ENCODE data around the gene SLC30A1.
A peak's percentile ranks its signal among the peaks of the same experiment; 100 is the strongest.
"Not testable (repeated sequence)": the region's sequence is repeated elsewhere in the genome, so short reads cannot be mapped to it uniquely, and the experiment has no call there.

The SLC30A1 gene

DNA sequence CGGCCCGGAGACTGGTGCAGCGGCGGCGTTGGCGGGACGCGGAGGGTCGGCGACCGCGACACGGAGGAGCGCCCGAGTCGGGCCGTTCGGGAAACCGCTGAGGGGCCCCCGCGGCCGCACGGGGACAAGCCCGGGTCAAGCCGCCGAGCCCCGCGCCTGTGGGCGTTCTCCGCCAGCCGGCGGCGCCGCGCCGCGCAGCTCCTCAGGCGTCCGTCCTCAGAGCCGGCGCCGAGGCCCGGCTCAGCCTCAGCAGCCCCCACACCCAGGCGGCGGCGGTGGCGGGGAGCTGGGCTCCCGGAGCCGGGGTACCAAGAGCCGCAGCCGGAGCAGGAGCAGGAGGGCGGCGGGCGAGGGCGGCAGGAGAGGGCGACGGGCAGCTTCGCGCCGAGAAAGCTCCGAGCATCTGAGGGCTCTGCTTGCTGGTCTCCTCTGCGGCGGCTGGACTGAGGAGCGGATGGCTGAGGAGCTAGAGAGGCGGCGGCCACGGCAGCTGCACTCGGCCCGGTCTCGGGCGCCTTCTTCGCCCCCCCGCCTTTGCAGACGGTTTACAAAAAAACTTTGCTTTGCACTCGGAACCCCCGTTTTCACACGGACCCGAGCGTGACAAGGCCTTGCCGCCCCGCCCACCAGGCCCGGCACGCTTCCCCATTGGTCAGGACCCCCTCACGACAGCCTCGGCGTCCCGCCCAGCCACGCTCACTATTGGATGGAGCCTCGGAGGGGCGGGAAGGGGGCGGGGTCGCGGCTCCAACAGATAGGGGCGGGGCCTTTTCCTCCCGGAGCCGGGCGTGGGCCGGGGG lies at the start of gene SLC30A1:
TSS of gene SLC30A1 (minus strand) at position 522 of the 800 bp plus-strand sequence. CDS start 549 bp downstream, outside the sequence.
- DNase-seq (ENCODE audit: low spot score), result peak; percentile 98

DNA sequence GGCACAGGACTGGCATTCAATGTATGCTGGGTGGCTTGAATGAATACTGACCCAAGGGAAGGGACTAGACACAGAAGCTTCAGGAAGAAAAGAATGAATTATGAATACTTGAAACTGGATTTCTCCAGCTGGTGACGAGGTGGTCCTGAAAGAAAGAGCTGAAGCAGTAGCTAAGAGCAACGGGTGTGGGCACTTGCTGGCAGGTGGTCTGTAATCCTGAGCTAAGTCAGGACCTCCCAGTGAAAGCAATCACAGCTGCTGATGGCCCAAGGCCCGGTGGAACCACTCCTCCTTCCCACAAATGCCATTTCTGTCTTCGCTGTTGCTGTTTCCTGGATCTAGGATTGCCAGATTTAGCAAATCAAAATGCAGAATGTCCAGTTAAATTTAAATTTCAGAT lies 49.5 kb upstream of the SLC30A1 start:
- no peak for DNase-seq (ENCODE audit: low spot score)

- DNase-seq (ENCODE audit: low spot score), result no peak
Measured at GRCh38 chr1:211627259-211627658, 48.3 kb upstream of the SLC30A1 start.

DNA sequence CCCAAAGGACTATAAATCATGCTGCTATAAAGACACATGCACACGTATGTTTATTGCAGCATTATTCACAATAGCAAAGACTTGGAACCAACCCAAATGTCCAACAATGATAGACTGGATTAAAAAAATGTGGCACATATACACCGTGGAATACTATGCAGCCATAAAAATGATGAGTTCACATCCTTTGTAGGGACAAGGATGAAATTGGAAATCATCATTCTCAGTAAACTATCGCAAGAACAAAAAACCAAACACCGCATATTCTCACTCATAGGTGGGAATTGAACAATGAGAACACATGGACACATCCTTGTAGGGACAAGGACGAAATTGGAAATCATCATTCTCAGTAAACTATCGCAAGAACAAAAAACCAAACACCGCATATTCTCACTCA lies 46.9 kb upstream of the SLC30A1 start:
- not testable (repeated sequence) for DNase-seq (ENCODE audit: low spot score)

DNA sequence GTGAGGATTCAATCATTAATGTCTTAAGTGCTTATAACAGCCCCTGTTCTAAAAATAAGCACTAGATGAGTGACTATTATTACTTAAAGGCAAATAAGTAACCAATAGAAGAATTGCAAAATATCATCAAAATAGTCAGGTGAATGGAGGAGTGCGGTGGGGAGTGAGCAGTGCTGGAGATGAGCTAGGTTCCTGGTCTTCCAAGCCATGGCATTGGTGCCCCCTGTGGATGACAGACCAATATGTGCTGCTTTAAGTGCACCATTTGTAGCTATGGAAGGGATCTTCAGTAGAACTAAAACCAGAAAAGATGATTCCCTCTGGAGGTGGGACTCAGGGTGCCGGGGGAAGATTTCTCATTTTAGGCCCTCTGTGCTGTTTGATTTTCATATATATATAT lies 46.1 kb upstream of the SLC30A1 start:
- no peak for DNase-seq (ENCODE audit: low spot score)

GRCh38 chr1:211623515-211623914 lies 44.6 kb upstream of the SLC30A1 start:
- DNase-seq (ENCODE audit: low spot score), result no peak

- DNase-seq (ENCODE audit: low spot score), result no peak
Measured at GRCh38 chr1:211621447-211622198, 42.7 kb upstream of the SLC30A1 start.

DNA sequence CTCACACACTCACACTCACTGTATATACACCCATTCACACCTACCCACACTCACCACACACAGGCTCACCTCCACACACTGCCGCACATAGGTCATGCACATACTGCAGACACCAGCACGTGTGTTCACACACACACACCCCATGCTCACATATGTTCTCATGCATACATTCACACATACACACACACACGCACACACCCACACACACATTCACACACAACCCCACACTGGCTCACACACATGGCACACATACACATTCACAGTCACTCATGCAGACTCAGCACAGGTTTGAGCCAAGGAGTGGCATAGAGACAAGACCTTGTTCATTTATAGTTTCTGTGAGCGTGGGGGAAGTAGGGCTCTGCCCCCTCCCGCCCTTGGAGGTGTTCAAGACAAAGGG lies 41.1 kb upstream of the SLC30A1 start:
- no peak for DNase-seq (ENCODE audit: low spot score)

DNA sequence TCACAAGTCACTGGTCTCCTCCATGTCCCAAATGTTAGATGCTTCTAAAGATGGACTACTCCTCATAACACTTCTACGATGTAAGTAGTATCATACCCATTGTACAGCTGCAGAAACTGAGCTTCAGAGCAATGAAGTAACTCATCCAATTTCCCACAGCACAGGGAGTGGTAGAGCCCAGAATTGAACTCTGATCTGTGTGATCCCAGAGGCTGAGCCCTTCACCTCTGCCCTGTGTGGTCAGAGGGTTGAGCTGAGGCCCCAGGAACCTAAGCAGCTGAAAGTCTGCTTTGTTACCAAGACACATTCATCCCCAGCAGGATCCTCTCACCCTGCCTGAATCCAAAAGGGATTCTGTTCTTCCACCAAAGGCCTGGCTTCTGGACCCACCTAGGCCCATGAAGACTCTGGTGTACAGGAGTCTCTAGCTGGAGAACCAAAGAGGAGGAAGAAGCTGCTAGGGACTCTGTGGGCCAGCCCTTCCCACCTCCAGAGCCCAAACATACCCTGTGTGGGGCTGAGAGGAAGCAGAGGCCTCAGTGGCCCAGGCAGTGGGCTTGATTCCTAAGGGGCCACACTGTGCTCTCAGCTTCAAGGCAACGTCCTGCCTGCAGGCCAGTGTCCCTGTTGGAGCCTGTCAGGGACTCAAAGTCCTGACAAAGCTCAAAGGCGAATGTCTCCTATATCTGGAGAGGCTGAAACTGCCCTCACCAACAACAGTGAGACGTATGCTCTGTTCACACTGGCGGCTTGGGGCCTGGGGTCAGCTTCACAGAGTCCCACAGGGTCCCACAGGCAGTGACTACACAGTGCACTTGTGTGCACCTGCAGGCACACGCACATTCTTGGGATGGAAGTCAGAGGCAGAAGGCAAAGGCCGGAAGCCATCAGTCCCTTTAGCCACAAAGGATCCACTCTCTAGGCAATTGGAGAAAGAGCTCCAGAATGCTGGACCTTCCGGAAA lies 40.4 kb upstream of the SLC30A1 start:
- DNase-seq (ENCODE audit: low spot score), result no peak

GRCh38 chr1:211616965-211617297 lies 38.0 kb upstream of the SLC30A1 start:
- no peak for DNase-seq (ENCODE audit: low spot score)

GRCh38 chr1:211616231-211616964 lies 37.4 kb upstream of the SLC30A1 start:
- DNase-seq (ENCODE audit: low spot score), result no peak

DNA sequence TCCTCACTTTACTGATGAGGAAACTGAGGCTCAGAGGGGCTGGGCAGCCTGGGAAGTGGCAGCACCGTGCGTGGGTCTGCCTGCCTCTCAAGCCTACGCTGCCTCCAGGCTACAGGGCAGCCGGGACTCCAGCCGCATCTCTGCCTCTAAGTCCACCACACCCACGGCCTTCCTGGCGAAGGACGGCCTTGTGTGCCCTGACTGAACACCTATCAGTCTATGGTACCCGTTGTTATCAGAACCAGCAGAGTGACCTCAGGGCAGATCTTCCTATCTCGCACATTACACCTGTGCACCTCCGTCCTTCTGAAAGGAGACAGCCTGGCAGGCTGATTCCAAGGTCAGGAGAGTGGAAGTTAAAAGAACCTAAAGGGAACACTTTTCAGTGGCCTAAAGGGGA lies 35.7 kb upstream of the SLC30A1 start:
- DNase-seq (ENCODE audit: low spot score), result no peak

GRCh38 chr1:211613951-211614350 lies 35.0 kb upstream of the SLC30A1 start:
- no peak for DNase-seq (ENCODE audit: low spot score)

DNA sequence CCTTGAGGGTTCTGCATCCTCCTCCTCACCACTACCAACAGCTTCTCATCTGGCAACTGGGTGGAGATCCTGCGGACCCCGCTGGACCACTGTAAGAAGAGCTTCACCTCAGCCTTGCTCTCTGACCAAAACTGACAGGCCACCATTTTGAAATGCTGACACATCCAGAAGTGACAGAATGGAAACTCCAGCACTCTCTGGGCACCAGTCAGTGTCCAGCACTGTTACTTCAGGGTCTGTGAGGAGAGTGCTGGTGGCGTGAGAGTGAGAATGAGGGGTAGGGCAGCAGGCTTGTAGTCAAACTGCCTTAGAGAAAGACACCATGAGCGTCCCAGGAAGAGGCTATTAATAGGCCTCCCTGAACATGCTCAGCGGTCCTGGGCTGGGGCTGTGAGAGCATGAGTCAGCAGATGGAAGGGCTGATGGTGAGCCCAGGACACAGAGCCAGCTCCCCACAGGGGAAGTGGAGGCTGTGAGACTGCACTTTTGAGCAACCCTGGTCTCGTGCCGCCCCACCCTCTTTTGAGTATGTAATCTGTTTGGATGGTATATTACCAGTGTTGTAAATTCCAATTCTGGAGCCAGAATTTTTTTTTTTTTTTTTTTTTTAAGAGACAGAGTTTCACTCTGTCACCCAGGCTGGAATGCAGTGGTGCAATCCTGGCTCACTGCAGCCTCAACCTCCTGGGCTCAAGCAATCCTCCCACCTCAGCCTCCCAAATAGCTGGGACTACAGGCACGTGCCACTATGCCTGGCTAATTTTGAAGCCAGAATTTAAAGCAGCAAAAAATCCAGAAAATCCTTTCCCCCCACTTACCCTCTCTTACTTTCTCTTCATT lies 34.4 kb upstream of the SLC30A1 start:
- peak; percentile 33 for DNase-seq (ENCODE audit: low spot score)

DNA sequence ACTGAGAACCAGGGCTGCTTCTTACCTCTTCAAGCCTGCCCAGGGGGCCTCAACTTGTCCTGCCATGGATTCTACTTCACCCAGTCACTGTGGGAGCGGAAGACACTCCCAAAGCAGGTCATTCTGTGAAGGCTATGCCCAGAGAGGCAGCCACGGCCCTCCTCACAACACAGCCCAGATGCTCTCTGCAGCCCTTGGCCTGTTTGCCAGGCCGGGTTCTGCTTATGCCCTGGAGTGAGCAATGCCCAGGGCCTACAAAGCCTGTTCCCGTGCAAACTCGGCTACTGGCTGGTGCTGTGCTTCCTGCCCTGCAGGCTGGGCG lies 33.8 kb upstream of the SLC30A1 start:
- DNase-seq (ENCODE audit: low spot score), result no peak

DNA sequence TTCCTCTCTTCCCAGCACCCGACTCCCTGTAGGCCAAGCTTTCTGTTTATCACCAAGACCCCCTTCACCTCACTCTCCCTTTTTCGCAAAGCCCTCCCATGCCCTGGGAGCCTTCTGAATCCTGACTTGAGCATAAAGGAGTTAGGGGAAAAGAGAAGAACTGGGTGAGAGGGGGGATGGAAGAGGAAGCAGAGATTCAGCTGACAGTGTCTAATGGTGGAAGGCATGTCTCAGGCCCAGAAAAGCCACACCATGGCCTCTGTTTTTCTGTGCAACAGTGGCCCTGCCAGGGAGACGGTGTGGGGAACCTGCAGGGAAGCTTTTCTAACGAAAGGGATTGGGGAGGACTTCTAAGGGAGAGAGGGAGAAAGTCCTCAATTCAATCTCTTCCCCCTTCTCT lies 32.9 kb upstream of the SLC30A1 start:
- DNase-seq (ENCODE audit: low spot score), result no peak

GRCh38 chr1:211610779-211611556 lies 32.0 kb upstream of the SLC30A1 start:
- no peak for DNase-seq (ENCODE audit: low spot score)

DNA sequence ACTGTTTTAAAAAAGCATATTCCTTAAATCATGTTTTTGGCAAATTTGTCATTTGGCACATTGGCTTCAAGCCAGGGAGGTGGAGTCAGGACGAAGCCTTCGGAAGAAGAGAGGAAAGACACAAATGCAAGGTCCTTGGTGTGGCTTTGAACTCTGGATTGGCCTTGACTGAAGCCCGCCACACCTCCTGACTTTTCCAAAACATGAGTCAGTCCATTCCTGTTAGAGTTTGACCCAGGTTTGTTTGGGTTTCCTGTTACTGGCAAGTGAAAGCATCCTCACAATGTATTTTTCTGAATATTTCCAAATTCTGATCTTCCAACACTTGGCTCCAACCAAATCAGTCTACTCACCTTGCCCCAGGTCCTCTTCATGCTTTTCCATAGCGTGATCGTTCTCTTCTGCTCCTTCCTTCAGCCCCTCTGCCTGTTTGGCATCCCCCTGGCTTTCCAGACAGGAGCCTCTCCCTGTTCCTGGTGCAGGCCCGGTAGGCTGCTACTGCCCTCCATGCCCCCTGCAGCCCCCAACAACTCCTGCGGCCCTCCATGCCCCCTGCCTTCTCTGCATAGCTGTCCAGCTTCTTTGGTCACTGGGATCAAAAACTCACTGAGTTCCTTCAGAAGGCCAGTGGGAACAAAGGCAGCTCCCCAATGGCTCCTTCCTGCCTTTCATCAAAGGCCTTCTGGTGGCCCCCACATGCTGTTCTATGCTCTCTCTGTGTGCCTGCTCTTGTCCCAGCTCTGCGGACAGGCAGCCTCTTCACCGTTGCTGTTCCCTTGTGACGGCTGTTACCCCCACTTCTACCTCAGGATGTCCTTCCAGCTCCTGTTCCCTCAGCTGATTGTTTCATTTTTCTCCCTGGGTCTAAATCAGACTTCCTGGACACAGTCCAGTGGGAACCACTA lies 30.4 kb upstream of the SLC30A1 start:
- no peak for DNase-seq (ENCODE audit: low spot score)
